ENCODE results near the gene COX11. TPM values are rescaled to one million over a fixed set of nuclear protein-coding genes. Genes with fewer than 3 reads are reported as not detected.

The COX11 gene
- total and polyA plus RNA-seq, 2 of the 13 experiments (the other 11 are each of a cell fraction or from before 2014, with no cell fraction given): 103 to 203 TPM

GRCh38 chr17:54971147-54971546, 2.7 kb upstream of the COX11 start:
- H2AFZ ChIP-seq (ENCODE audit: low read length): peak overlapping the region; percentile 4
- H3K9ac ChIP-seq (ENCODE audit: insufficient read depth, low read depth, low read length): peak overlapping the region; percentile 92; the same call in 1 of the 2 replicates
- FAIRE-seq (peak; percentile 75), ATAC-seq (no peak), DNase-seq (ENCODE audit: low spot score) (peak; percentile 73)
- peak overlapping the region; percentile 82 for H3K27ac ChIP-seq (ENCODE audit: extremely low read length, insufficient read depth, low read length)
- H3K4me3 ChIP-seq (replicated peaks in 1 of 3; ENCODE audit: insufficient read depth in 1 of 3, low read depth in 2 of 3, low read length in 3 of 3): peak overlapping the region in 2 of 3 experiments; percentile 93 to 99; a peak in 2 of 6 replicates
- H3K9me3 ChIP-seq (ENCODE audit: low read length): no peaks in the 10 kb centered on the region
- ChIA-PET CTCF (ENCODE audit: low intra/inter-chr PET ratio, low total read pairs) (no interaction called here), POLR2A (interaction anchor here (1.1 to 1.5 kb wide), 2 partner anchors 314 to 780 kb away, joined by 4 read pairs; no protein-coding TSS in a partner anchor)
- H3K4me2 ChIP-seq (ENCODE audit: low read depth, low read length): peak overlapping the region; percentile 91
- H3K36me3 ChIP-seq (replicated peaks in 1 of 2; ENCODE audit: control insufficient read depth in 1 of 2, insufficient read depth in 2 of 2, low read length in 2 of 2): peaks cover 0 to 1% of the 10 kb centered on the region in 2 experiments; a peak in 1 of 5 replicates
- H3K79me2 ChIP-seq (ENCODE audit: insufficient read depth, low read length): peaks cover 96% of the 10 kb centered on the region
- BruUV-seq (replicated peaks): no TSS peak
- peaks cover 59% of the 10 kb centered on the region for H3K4me1 ChIP-seq (ENCODE audit: insufficient read depth, low read length)
- intact Hi-C loops (cut with micrococcal nuclease; ENCODE audit: unreplicated experiment) (no loop called here), in situ Hi-C loops (cut with HindIII; ENCODE audit: extremely low pct_ligation_motif_present, low pct_unique_long_range_greater_than_20kb) (no loop called here)
- H3K27me3 ChIP-seq (ENCODE audit: control insufficient read depth in 1 of 2, insufficient read depth in 2 of 2, low read length in 2 of 2): no peaks in the 10 kb centered on the region; a peak in 1 of 5 replicates
- H4K20me1 ChIP-seq (ENCODE audit: insufficient read depth, low read length): peaks cover 5% of the 10 kb centered on the region
- no peak for TF ChIP-seq SOX13 (IDR thresholded peaks at IDR 0.05)
- TF ChIP-seq SOX13 (CRISPR knock-in tag; conservative IDR thresholded peaks at IDR 0.05 in 1 of 2, IDR thresholded peaks at IDR 0.05 in 1 of 2): peak in 1 of 2 experiments; percentile 50; a peak in 1 of 4 replicates
- TF ChIP-seq ATF4 (CRISPR knock-in tag; IDR thresholded peaks at IDR 0.05): no peak
- TF ChIP-seq RFXANK (CRISPR knock-in tag; IDR thresholded peaks at IDR 0.05): peak; percentile 52; the same call in 1 of the 2 replicates
- TF ChIP-seq HNF1A (IDR thresholded peaks at IDR 0.05; ENCODE audit: low read depth): peak; percentile 79
- no peak for TF ChIP-seq HNF1A (CRISPR knock-in tag; IDR thresholded peaks at IDR 0.05; ENCODE audit: borderline replicate concordance)
- peak; percentile 84 for TF ChIP-seq NR2C2 (CRISPR knock-in tag; IDR thresholded peaks at IDR 0.05; ENCODE audit: borderline replicate concordance)
- TF ChIP-seq MIER3 (CRISPR knock-in tag; IDR thresholded peaks at IDR 0.05; ENCODE audit: borderline replicate concordance): peak; percentile 68; the same call in 1 of the 2 replicates
- 0 out of 3 replicates have a peak, but pooled peaks have one; percentile 19 for TF ChIP-seq MXI1 (IDR thresholded peaks at IDR 0.05; ENCODE audit: borderline replicate concordance, low read depth, low read length)
- TF ChIP-seq ELF1 (CRISPR knock-in tag; IDR thresholded peaks at IDR 0.05): peak; percentile 64
- TF ChIP-seq HNF4A (CRISPR knock-in tag; IDR thresholded peaks at IDR 0.05): peak; percentile 40; the same call in 1 of the 2 replicates
- TF ChIP-seq CREB1 (IDR thresholded peaks at IDR 0.05): no peak
- TF ChIP-seq CREB1 (CRISPR knock-in tag; IDR thresholded peaks at IDR 0.05): peak; percentile 34; the same call in 1 of the 2 replicates
- TF ChIP-seq HOMEZ (CRISPR knock-in tag; IDR thresholded peaks at IDR 0.05; ENCODE audit: low read depth): 0 out of 2 replicates have a peak, but pooled peaks have one; percentile 43
- TF ChIP-seq ZNF644 (CRISPR knock-in tag; IDR thresholded peaks at IDR 0.05; ENCODE audit: low read depth): peak; percentile 95
- TF ChIP-seq DRAP1 (CRISPR knock-in tag; IDR thresholded peaks at IDR 0.05): peak; percentile 42; the same call in 1 of the 2 replicates
- peak; percentile 54 for TF ChIP-seq MED1 (CRISPR knock-in tag; IDR thresholded peaks at IDR 0.05)
